ENCODE results near the gene PRRT3. TPM values are rescaled to one million over a fixed set of nuclear protein-coding genes. Genes with fewer than 3 reads are reported as not detected.

The PRRT3 gene
- total and polyA plus RNA-seq, 2 donors (not counting 3 experiments of a cell fraction or from before 2014, with no cell fraction given): 1.5 TPM

- peak; percentile 94 for DNase-seq (ENCODE audit: low read depth, low spot score)
- dilution Hi-C loops (cut with MboI; ENCODE audit: extremely low pct_ligation_motif_present, low sequenced_read_pairs): no loop called here
- FAIRE-seq: peak; percentile 83
These were observed 5.8 kb downstream of the PRRT3 start for GRCh38 chr3:9946112-9947024.

More at GRCh38 chr3:9946112-9947024, 5.8 kb downstream of the PRRT3 start:
- Histone ChIP-seq H4K20me1 (replicated peaks; ENCODE audit: control insufficient read depth, extremely low read depth, insufficient read depth, low read length) (no peaks in the 10 kb centered on the region), H3K9me1 (replicated peaks; ENCODE audit: control insufficient read depth, extremely low read depth, insufficient read depth, low read length) (no peaks in the 10 kb centered on the region), H3K27me3 (ENCODE audit: control insufficient read depth in 2 of 2, insufficient read depth in 2 of 2, low read length in 2 of 2) (no peaks in the 10 kb centered on the region), H3K36me3 (ENCODE audit: control insufficient read depth in 2 of 2, extremely low read depth in 1 of 2, insufficient read depth in 2 of 2, low read length in 2 of 2) (no peaks in the 10 kb centered on the region), H2AFZ (ENCODE audit: low read depth, low read length) (peak overlapping the region; percentile 81), H3K27ac (ENCODE audit: insufficient read depth, low read depth, low read length) (no peak overlapping the region), H3K9ac (replicated peaks; ENCODE audit: extremely low read depth, insufficient read depth, low read length) (peak overlapping the region; percentile 33), H3K79me2 (ENCODE audit: control insufficient read depth, insufficient read depth, low read length) (no peaks in the 10 kb centered on the region), H3K9me3 (replicated peaks; ENCODE audit: control insufficient read depth, insufficient read depth, low read length) (no peaks in the 10 kb centered on the region), H3K4me1 (ENCODE audit: control insufficient read depth, extremely low read depth, insufficient read depth, low read length) (peaks cover 3% of the 10 kb centered on the region), H3K4me2 (ENCODE audit: insufficient read depth, low read length) (peak overlapping the region; percentile 47), H3K4me3 (replicated peaks in 1 of 3; ENCODE audit: insufficient read depth in 1 of 3, low read depth in 1 of 3, low read length in 3 of 3) (peak overlapping the region; percentile 27 to 60 (median 34))
- intact Hi-C loops (cut with micrococcal nuclease): loop anchor here (1.0 to 5.0 kb wide), 11 partner anchors 13 to 376 kb away; partner anchors contain the start of genes CRELD1, EMC3, JAGN1 and OGG1
- TF ChIP-seq EZH2 (IDR thresholded peaks at IDR 0.05; ENCODE audit: borderline replicate concordance, low read depth, low read length, severe bottlenecking) (no peak), FOS (IDR thresholded peaks at IDR 0.05; ENCODE audit: borderline replicate concordance, insufficient read depth, low read length) (no peak), POLR2A (IDR thresholded peaks at IDR 0.05; ENCODE audit: low read depth, low read length) (peak; percentile 82), MAX (IDR thresholded peaks at IDR 0.05; ENCODE audit: insufficient read depth, insufficient read length) (no peak), POLR2AphosphoS5 (IDR thresholded peaks at IDR 0.05; ENCODE audit: insufficient read depth, low read depth, low read length) (peak; percentile 71), CTCF (IDR thresholded peaks at IDR 0.05; ENCODE audit: extremely low read depth in 1 of 2, insufficient read depth in 1 of 2, low read depth in 1 of 2, low read length in 2 of 2) (peak; percentile 83 to 85), MYC (IDR thresholded peaks at IDR 0.05; ENCODE audit: low read depth, low read length) (peak; percentile 25)
- BruUV-seq (replicated peaks): TSS peak; percentile 17
- POLR2A ChIA-PET: interaction anchor here (0.6 to 1.3 kb wide), 6 partner anchors 11 to 363 kb away, joined by 3 to 14 read pairs (median 4); partner anchors contain the start of gene CRELD1
- CTCF ChIA-PET: interaction anchor here (0.6 to 2.5 kb wide), 76 partner anchors 8 to 593 kb away, joined by 3 to 105 read pairs (median 4); partner anchors contain the start of genes ARPC4, CIDEC, CRELD1 and EMC3
